GM20000 (cell line): ENCODE data around the gene RPL19.

ENCODE experiments used
- DNase-seq: peaks from one replicate; pipeline ENCODE4 v3.0.0; 2012; ENCODE audit warnings: low spot score
- TF ChIP-seq, protein P1 (sequence below): IDR thresholded peaks from 2 replicates; pipeline ENCODE4 v1.5.1; 2012; ENCODE audit warnings: mild to moderate bottlenecking, control low read depth; ENCODE audit errors: extremely low read depth, missing control alignments

RPL19 gene

DNA sequence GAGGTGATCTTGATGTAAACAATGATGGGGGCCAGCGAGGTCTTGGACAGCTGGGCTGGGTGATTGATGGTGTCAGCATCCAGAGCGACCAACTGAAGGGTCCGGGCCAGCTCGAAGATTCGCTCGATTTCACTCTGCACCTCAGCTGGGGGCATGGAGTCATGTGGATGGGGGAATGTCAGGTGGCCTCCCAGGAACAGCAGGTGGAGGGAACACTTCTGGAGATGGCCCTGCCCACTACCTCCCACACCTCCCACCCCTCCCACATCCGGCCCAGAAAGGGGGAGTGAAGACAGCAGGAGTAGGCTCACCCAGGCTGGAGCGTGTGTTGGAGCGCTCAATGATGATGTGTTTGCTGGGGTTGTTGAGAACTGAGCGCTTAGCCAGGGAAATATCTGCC lies 16.4 kb upstream of the RPL19 start:
- TF ChIP-seq, protein P1, sequence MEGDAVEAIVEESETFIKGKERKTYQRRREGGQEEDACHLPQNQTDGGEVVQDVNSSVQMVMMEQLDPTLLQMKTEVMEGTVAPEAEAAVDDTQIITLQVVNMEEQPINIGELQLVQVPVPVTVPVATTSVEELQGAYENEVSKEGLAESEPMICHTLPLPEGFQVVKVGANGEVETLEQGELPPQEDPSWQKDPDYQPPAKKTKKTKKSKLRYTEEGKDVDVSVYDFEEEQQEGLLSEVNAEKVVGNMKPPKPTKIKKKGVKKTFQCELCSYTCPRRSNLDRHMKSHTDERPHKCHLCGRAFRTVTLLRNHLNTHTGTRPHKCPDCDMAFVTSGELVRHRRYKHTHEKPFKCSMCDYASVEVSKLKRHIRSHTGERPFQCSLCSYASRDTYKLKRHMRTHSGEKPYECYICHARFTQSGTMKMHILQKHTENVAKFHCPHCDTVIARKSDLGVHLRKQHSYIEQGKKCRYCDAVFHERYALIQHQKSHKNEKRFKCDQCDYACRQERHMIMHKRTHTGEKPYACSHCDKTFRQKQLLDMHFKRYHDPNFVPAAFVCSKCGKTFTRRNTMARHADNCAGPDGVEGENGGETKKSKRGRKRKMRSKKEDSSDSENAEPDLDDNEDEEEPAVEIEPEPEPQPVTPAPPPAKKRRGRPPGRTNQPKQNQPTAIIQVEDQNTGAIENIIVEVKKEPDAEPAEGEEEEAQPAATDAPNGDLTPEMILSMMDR = no peak
- DNase-seq = no peak

DNA sequence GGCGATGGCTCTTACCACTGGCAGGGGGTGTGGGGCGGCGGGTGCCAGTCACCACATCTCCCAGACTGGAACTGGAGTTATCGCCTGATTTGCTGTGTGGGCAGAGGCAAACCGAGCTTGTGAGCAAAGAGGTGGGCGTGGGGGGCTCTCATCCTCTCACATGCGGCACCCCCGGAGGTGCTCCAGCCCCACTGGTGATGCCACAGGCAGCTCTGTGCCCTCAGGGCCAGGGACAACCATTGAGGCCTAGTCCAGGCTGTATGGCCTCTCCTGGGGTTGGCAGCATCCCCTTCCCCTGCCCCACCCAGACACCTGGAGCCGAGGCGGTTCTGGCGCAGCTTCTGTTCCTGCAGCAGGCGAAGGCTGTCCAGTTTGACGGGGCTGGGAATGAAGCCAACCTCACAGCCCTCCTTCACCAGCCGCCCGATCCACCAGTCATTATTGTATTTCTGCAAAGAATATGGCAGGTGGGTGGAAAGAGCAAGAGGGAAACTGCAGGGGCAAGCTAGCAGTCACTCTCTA lies 13.5 kb upstream of the RPL19 start:
- TF ChIP-seq, protein P1 = no peak
- no peak for DNase-seq

DNA sequence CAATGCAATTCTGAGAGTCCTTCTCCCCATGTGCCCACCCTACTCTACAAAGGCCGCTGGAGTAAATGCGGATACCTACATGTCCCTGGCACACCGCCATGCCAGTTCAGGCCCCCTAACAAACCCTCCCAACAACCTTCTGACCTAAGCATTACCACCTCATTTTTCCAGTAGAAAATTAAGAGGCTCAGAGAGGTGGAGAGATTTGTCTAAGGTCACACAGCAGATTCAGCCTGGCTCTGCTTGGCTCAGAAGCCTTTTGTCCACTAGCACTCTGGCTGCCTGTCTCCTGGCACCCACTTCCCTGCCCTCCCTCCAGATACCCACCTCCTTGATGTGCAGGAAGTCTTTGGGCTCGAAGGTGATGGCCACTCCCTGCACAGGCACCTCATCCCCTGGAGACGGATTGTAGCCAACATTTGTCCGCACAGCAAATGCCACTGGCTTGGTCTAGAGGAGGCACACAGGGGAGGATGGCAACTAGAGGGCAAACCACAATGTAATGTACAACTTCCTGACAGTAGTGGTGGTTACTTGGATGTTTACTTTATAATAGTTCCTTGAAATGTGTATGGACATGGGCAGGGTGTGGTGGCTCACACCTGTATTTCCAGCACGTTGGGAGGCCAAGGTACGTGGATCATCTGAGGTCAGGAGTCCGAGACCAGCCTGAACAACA lies 12.8 kb upstream of the RPL19 start:
- TF ChIP-seq, protein P1 = no peak
- DNase-seq = no peak

DNA sequence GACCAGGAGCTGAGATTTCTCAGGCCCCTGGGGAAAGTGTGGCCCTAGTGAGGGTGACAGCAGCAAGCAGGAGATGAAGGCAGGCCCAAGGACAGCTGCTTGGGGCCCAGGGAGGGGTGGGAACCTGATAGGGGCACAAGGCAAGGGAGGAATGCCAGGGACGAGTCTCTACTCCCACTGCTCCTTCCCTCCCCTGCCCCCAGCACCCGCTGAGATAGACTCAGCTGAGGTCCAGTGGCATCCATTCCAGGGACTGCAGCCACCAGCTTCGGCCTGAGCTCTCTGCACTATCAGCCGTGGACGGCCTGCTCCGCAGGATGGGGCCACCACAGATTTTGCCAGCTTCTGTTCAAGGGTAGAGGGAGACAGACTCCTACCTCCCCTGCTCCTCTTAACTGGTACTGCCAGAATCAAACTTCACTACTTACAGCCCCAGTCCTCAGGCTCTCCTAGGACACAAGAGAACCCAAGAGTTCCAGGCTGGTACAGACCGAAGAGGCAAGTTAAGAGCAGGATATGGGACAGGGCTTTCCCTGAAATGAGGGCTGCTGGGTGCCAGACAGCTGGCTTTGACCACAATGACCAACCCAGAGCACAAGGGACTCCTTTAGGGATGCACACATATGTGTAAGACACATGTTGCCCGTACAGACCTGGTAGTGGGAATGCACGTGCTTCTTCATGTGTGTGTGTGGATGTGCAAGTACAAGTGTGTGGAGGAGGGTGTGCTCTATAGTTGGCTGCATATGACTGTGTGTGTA lies 8.2 kb upstream of the RPL19 start:
- no peak for DNase-seq
- TF ChIP-seq, protein P1 = no peak

DNA sequence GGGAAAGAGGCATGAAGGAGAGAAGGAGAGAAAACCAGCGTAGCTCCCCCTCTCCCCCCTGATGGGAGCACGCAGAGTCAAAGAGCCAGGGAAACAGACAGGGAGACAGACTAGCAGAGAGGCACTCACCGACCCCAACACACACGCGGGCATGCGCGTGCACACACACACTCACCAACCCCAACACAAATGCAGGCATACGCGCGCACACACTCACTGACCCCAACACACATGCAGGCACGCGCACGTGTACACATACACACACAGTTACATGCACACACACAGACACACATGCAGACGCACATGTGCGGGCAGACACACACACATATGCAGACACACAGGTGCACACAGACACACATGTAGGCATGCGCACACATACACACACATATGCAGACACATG lies 7.2 kb upstream of the RPL19 start:
- no peak for DNase-seq
- TF ChIP-seq, protein P1 = no peak

DNA sequence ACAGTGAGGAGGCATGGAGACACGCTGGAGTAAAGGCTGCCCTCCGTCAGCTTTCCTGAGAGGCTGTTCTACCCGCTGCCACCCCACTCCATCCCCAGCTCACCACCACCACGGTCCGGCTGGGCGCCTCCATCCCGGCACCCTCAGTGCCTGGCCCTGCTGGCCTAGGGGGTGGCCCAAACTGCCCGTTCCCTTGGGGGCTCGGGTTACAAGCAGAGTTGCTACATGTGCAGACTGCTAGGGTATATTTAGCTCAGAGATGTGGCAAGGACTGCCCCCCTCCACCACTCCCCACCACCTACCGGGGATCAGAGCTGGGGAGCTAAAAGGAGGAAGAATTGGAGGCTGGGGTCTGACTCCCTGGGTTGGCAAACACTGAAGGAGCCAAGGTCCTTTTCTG lies 6.7 kb upstream of the RPL19 start:
- TF ChIP-seq, protein P1 = no peak
- no peak for DNase-seq
